SH-SY5Y (cell line): Measurements from ENCODE around the gene FBXW12.

Experiments used
- GATA2 ChIP-seq: IDR thresholded peaks from 2 replicates; pipeline ENCODE4 v1.6.1; 2011; ENCODE audit warnings: mild to moderate bottlenecking, low read depth, low read length
- GATA3 ChIP-seq: IDR thresholded peaks from 2 replicates; pipeline ENCODE4 v1.6.1; 2011; ENCODE audit warnings: low read depth, mild to moderate bottlenecking, low read length, moderate library complexity

- TF ChIP-seq GATA3 (no peak), GATA2 (no peak)
These were observed 50.3 kb downstream of the FBXW12 start for GRCh38 chr3:48422272-48422671.
